Measurements from ENCODE around the gene AK8.

Gene AK8

GRCh38 chr9:132791699-132792240 lies 86.3 kb downstream of the AK8 start:
- POLR2A ChIA-PET (ENCODE audit: low non-redundant PET), result no interaction called here
- no peak for DNase-seq (ENCODE audit: low spot score)
- no peak overlapping the region for H3K27ac ChIP-seq
- no peak for TF ChIP-seq CTCF (conservative IDR thresholded peaks at IDR 0.05; ENCODE audit: low read depth)
- CTCF ChIA-PET, result interaction anchor here (0.6 kb wide), 1 partner anchor 284 kb away, joined by 4 read pairs; no protein-coding TSS in a partner anchor

- no peak for TF ChIP-seq CTCF (conservative IDR thresholded peaks at IDR 0.05; ENCODE audit: low read depth)
- no peak overlapping the region for H3K27ac ChIP-seq
- no peak for DNase-seq (ENCODE audit: low spot score)
- ChIA-PET CTCF (interaction anchor here (0.6 kb wide), 1 partner anchor 372 kb away, joined by 3 read pairs; no protein-coding TSS in a partner anchor), POLR2A (ENCODE audit: low non-redundant PET) (interaction anchor here (0.6 to 0.7 kb wide), 2 partner anchors 219 to 472 kb away, joined by 3 read pairs; no protein-coding TSS in a partner anchor)
Observed at GRCh38 chr9:132789719-132790118, 88.4 kb downstream of the AK8 start.

GRCh38 chr9:132788378-132788777 lies 89.7 kb downstream of the AK8 start:
- DNase-seq (ENCODE audit: low spot score), result no peak
- POLR2A ChIA-PET (ENCODE audit: low non-redundant PET), result no interaction called here
- TF ChIP-seq CTCF (conservative IDR thresholded peaks at IDR 0.05; ENCODE audit: low read depth), result no peak
- CTCF ChIA-PET, result interaction anchor here (0.6 kb wide), 1 partner anchor 115 kb away, joined by 3 read pairs; no protein-coding TSS in a partner anchor
- no peak overlapping the region for H3K27ac ChIP-seq

GRCh38 chr9:132787748-132788159 lies 90.3 kb downstream of the AK8 start:
- no peak for TF ChIP-seq CTCF (conservative IDR thresholded peaks at IDR 0.05; ENCODE audit: low read depth)
- H3K27ac ChIP-seq, result no peak overlapping the region
- CTCF ChIA-PET, result interaction anchor here (0.6 kb wide), 1 partner anchor 115 kb away, joined by 3 read pairs; no protein-coding TSS in a partner anchor
- no peak for DNase-seq (ENCODE audit: low spot score)
- POLR2A ChIA-PET (ENCODE audit: low non-redundant PET), result no interaction called here

- H3K27ac ChIP-seq, result no peak overlapping the region
- ChIA-PET CTCF (interaction anchor here (0.6 to 0.8 kb wide), 3 partner anchors 15 to 974 kb away, joined by 3 to 6 read pairs (median 4); no protein-coding TSS in a partner anchor), POLR2A (ENCODE audit: low non-redundant PET) (no interaction called here)
- no peak for TF ChIP-seq CTCF (conservative IDR thresholded peaks at IDR 0.05; ENCODE audit: low read depth)
- DNase-seq (ENCODE audit: low spot score), result no peak
Observed at GRCh38 chr9:132784286-132784830, 93.7 kb downstream of the AK8 start.

GRCh38 chr9:132783006-132783405 lies 95.1 kb downstream of the AK8 start:
- H3K27ac ChIP-seq, result no peak overlapping the region
- CTCF ChIA-PET, result no interaction called here
- DNase-seq (ENCODE audit: low spot score), result no peak
- no peak for TF ChIP-seq CTCF (conservative IDR thresholded peaks at IDR 0.05; ENCODE audit: low read depth)
- POLR2A ChIA-PET (ENCODE audit: low non-redundant PET), result no interaction called here

All from RWPE1 (cell line).